ENCODE results near the gene NASP. TPM values are rescaled to one million over a fixed set of nuclear protein-coding genes. Genes with fewer than 3 reads are reported as not detected.
A peak's percentile ranks its signal among the peaks of the same experiment; 100 is the strongest.

The NASP gene
- total and polyA plus RNA-seq, 2 of the 4 experiments (the other 2 are of a cell fraction) = 56.6 to 124 TPM

DNA sequence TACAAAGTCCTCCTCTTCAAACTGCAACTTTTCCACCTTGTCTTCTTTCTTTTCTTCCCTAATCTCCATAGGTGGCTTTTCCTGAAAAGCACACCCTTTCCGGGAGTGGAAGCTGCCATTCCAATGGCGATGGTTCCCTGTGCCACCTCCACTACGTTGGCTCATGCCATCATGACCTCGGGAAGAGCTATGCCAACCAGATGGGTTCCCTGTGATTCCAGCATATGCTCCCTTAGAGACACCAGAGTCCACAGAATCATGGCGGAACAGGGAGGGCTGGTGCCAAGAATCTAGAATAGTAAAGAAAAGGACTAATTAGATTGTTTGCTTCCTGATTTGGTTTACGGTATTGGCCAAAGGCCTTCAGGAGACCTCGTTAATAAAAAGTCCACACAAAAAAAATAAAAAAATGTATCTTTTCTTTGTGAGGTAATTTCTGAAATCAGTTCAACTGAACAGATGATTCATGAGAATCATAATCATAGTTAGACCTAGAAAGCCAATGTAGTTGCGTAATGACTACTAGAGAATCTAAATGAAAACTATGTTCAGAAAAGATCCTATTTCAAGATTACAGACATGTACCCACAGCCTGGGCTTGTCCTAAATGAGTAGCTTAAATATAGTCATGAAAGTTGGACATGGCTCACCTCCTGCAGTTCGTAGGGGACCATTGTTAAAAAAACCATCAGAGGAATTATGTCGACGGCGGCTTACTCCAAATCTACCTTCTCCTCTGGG, 70.9 kb downstream of the NASP start:
- H4K5ac ChIP-seq (ENCODE audit: low read depth, low read length) = no peak overlapping the region
- no peak overlapping the region for H2BK5ac ChIP-seq (ENCODE audit: low read depth, low read length, poor library complexity, severe bottlenecking)
- H4K91ac ChIP-seq (ENCODE audit: insufficient read depth, low read depth, low read length) = no peak overlapping the region
- no peak overlapping the region for H2AK9ac ChIP-seq (replicated peaks; ENCODE audit: low read depth, low read length, poor library complexity)
- peaks cover 59% of the 10 kb centered on the region for H3K36me3 ChIP-seq (ENCODE audit: control insufficient read depth, insufficient read depth, low read length)
- 0 out of 2 replicates have a peak, but pooled peaks cover 7% of the 10 kb centered on the region for H4K20me1 ChIP-seq (ENCODE audit: insufficient read depth, low read length)
- ATAC-seq (ENCODE audit: low read depth) (peak; percentile 60), DNase-seq (peak; percentile 65)
- H3K27ac ChIP-seq (ENCODE audit: insufficient read depth, low read length) = peak overlapping the region; percentile 33; the same call in 1 of the 2 replicates
- H2BK120ac ChIP-seq (ENCODE audit: low read depth, low read length) = no peak overlapping the region
- peaks cover 6% of the 10 kb centered on the region for H3K9me1 ChIP-seq (ENCODE audit: insufficient read depth, low read length)
- no peak overlapping the region for H3K14ac ChIP-seq (replicated peaks; ENCODE audit: low read depth, low read length)
- WGBS, 2 experiments (ENCODE audit: extremely low coverage in 2 of 2, insufficient read length in 1 of 2) = no CpG with 5 or more reads among the region's 12 CpGs
- peaks cover 31 to 55% of the 10 kb centered on the region in 2 experiments for H3K79me1 ChIP-seq (ENCODE audit: low read depth in 1 of 2, low read length in 2 of 2)
- H2AK5ac ChIP-seq (ENCODE audit: low read depth, low read length) = no peak overlapping the region
- H4K8ac ChIP-seq (ENCODE audit: low read depth in 2 of 2, low read length in 2 of 2) = no peak overlapping the region
- in situ Hi-C loops (cut with MboI; ENCODE audit: low sequenced_read_pairs) = no loop called here
- ChIA-PET CTCF (interaction anchor here (0.8 kb wide), 1 partner anchor 569 kb away, joined by 3 read pairs; no protein-coding TSS in a partner anchor), POLR2A (ENCODE audit: unreplicated experiment) (no interaction called here)
- no peak overlapping the region for H2AFZ ChIP-seq (replicated peaks; ENCODE audit: low read length, poor library complexity)
- TF ChIP-seq USF2 (IDR thresholded peaks at IDR 0.05; ENCODE audit: low read depth, low read length) = no peak
- peak; percentile 95 for TF ChIP-seq CEBPB (IDR thresholded peaks at IDR 0.05; ENCODE audit: low read depth, low read length)
- intact Hi-C loops (cut with micrococcal nuclease) = no loop called here
- no peak overlapping the region for H2BK20ac ChIP-seq (ENCODE audit: low read depth, low read length)
- H3K56ac ChIP-seq (ENCODE audit: extremely low read depth, insufficient read depth, low read length) = no peak overlapping the region
- dilution Hi-C loops (cut with HindIII; ENCODE audit: low sequenced_read_pairs, unreplicated experiment) = no loop called here
- no peak overlapping the region for H2BK15ac ChIP-seq (ENCODE audit: low read depth, low read length)
- H3K4me3 ChIP-seq (ENCODE audit: insufficient read depth, low read depth, low read length) = no peak overlapping the region
- no peak overlapping the region for H3K23ac ChIP-seq (ENCODE audit: low read depth, low read length)
- no peaks in the 10 kb centered on the region for H3K27me3 ChIP-seq (ENCODE audit: control insufficient read depth, insufficient read depth, low read length)
- H3K4ac ChIP-seq (ENCODE audit: low read depth, low read length) = no peak overlapping the region
- no peak overlapping the region for H3K4me2 ChIP-seq (ENCODE audit: low read depth, low read length)
- no peak overlapping the region for H3K9ac ChIP-seq (ENCODE audit: low read depth, low read length)
- H3K4me1 ChIP-seq (ENCODE audit: control insufficient read depth, insufficient read depth, low read length) = peaks cover 2% of the 10 kb centered on the region; the same call in 1 of the 2 replicates
- no TSS peak for BruUV-seq (replicated peaks)
- no peak overlapping the region for H3K18ac ChIP-seq (ENCODE audit: low read depth, low read length)
- no peaks in the 10 kb centered on the region for H3K9me3 ChIP-seq (ENCODE audit: control insufficient read depth, insufficient read depth, low read length)
